ENCODE data around the gene KRT6B. TPM values are rescaled to one million over a fixed set of nuclear protein-coding genes. Genes with fewer than 3 reads are reported as not detected.

Gene KRT6B
- total RNA-seq, 1 experiment from 2014 or later, result not detected

DNA sequence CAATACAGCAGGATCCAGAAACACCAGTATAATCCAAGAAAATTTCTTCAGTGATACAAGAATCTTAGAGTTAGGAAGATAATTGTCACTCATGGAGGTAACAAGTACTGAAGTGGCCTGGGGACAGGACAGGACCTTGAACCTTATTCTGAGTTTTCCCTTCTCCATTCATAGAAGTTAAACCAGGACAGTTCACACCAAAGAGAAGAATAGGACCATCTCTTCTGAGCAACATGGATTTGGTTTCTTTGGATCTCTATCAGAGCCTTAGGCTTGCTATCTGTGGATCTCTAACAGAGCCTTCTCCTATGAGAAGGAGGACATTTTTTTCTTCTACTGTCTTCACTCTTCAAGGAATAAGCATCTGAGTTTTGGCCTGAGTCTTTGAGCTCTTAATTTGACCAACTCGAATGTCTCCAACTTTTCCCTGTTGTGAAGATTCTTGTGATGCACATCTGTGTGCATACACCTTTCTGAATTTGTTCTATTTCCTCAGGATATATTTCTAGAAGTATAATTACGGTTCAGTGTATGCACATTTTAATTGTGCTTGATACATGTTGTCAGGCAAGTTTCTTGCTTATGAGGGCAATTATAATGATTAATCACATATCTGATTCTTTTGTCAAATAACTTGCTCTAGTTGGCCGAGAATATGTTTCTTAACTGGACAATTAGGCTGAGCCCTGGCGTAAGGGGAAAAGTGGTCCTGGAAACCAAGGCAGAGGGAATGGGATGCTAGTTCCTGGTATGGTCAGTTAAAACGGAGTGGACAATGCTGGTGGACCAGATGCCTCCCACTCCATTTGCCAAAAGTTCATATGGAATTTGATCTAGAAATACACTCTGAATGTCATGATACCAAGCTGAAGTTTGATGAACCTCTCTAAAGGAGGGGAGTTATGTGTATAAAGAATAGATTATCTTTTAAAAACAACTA lies 34.5 kb upstream of the KRT6B start:
- ATAC-seq, result no peak
- ChIA-PET POLR2A (no interaction called here), CTCF (no interaction called here)
- peaks cover 13% of the 10 kb centered on the region for H3K27me3 ChIP-seq (ENCODE audit: control insufficient read depth, insufficient read depth, low read length)
- intact Hi-C loops (cut with micrococcal nuclease; ENCODE audit: unreplicated experiment), result no loop called here
- no peaks in the 10 kb centered on the region for H3K4me1 ChIP-seq (ENCODE audit: control insufficient read depth, insufficient read depth, low read length)
- H3K4me3 ChIP-seq (ENCODE audit: low read depth in 2 of 2, low read length in 2 of 2), result no peak overlapping the region
- in situ Hi-C loops (cut with HindIII; ENCODE audit: low pct_unique_long_range_greater_than_20kb, low sequenced_read_pairs), result no loop called here
- H3K9me3 ChIP-seq (ENCODE audit: control insufficient read depth, insufficient read depth, low read depth, low read length), result no peaks in the 10 kb centered on the region
- no peaks in the 10 kb centered on the region for H3K36me3 ChIP-seq (ENCODE audit: control insufficient read depth, insufficient read depth, low read length)
- TF ChIP-seq POLR2AphosphoS5 (IDR thresholded peaks at IDR 0.05; ENCODE audit: low read depth, low read length) (no peak), TCF7L2 (IDR thresholded peaks at IDR 0.05; ENCODE audit: low read depth, low read length) (no peak), CTCF (IDR thresholded peaks at IDR 0.05) (no peak), SIN3A (IDR thresholded peaks at IDR 0.05; ENCODE audit: borderline replicate concordance, insufficient read depth, low read depth, low read length) (no peak)
- TF ChIP-seq, protein P1, sequence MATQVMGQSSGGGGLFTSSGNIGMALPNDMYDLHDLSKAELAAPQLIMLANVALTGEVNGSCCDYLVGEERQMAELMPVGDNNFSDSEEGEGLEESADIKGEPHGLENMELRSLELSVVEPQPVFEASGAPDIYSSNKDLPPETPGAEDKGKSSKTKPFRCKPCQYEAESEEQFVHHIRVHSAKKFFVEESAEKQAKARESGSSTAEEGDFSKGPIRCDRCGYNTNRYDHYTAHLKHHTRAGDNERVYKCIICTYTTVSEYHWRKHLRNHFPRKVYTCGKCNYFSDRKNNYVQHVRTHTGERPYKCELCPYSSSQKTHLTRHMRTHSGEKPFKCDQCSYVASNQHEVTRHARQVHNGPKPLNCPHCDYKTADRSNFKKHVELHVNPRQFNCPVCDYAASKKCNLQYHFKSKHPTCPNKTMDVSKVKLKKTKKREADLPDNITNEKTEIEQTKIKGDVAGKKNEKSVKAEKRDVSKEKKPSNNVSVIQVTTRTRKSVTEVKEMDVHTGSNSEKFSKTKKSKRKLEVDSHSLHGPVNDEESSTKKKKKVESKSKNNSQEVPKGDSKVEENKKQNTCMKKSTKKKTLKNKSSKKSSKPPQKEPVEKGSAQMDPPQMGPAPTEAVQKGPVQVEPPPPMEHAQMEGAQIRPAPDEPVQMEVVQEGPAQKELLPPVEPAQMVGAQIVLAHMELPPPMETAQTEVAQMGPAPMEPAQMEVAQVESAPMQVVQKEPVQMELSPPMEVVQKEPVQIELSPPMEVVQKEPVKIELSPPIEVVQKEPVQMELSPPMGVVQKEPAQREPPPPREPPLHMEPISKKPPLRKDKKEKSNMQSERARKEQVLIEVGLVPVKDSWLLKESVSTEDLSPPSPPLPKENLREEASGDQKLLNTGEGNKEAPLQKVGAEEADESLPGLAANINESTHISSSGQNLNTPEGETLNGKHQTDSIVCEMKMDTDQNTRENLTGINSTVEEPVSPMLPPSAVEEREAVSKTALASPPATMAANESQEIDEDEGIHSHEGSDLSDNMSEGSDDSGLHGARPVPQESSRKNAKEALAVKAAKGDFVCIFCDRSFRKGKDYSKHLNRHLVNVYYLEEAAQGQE (IDR thresholded peaks at IDR 0.05; ENCODE audit: insufficient read depth in 1 of 2, low read depth in 2 of 2, low read length in 1 of 2), result no peak
- no peak for DNase-seq (ENCODE audit: low read depth, low spot score)
- no peak overlapping the region for H3K27ac ChIP-seq (ENCODE audit: low read length)
- no TSS peak for BruUV-seq (replicated peaks)

DNA sequence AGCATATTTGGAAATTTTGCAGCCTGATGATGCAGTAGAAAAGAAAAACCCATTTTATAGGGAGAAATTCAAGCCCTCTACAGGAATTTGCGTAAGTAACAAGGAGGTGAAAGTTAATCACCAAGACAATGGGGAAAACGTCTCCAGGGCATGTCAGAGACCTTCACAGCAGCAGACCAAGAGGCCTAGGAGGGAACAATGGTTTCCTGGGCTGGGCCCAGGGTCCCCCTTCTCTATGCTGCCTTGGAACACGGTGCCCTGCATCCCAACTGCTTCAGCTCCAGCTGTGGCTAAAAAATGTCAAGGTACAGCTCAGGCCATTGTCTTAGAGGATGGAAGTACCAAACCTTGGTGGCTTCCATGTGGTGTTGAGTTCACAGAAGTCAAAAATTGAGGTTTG lies 28.1 kb upstream of the KRT6B start:
- Histone ChIP-seq H3K9me3 (ENCODE audit: control insufficient read depth, insufficient read depth, low read depth, low read length) (no peaks in the 10 kb centered on the region; the same call in 1 of the 2 replicates), H3K4me3 (ENCODE audit: low read depth in 2 of 2, low read length in 2 of 2) (no peak overlapping the region), H3K36me3 (ENCODE audit: control insufficient read depth, insufficient read depth, low read length) (no peaks in the 10 kb centered on the region), H3K27me3 (ENCODE audit: control insufficient read depth, insufficient read depth, low read length) (peaks cover 4% of the 10 kb centered on the region), H3K27ac (ENCODE audit: low read length) (no peak overlapping the region), H3K4me1 (ENCODE audit: control insufficient read depth, insufficient read depth, low read length) (no peaks in the 10 kb centered on the region)
- ATAC-seq, result no peak
- in situ Hi-C loops (cut with HindIII; ENCODE audit: low pct_unique_long_range_greater_than_20kb, low sequenced_read_pairs), result no loop called here
- POLR2A ChIA-PET, result no interaction called here
- TF ChIP-seq, protein P1 (IDR thresholded peaks at IDR 0.05; ENCODE audit: insufficient read depth in 1 of 2, low read depth in 2 of 2, low read length in 1 of 2), result no peak
- TF ChIP-seq SIN3A (IDR thresholded peaks at IDR 0.05; ENCODE audit: borderline replicate concordance, insufficient read depth, low read depth, low read length) (no peak), POLR2AphosphoS5 (IDR thresholded peaks at IDR 0.05; ENCODE audit: low read depth, low read length) (no peak), TCF7L2 (IDR thresholded peaks at IDR 0.05; ENCODE audit: low read depth, low read length) (no peak), CTCF (IDR thresholded peaks at IDR 0.05) (no peak)
- intact Hi-C loops (cut with micrococcal nuclease; ENCODE audit: unreplicated experiment), result no loop called here
- no TSS peak for BruUV-seq (replicated peaks)
- no peak for DNase-seq (ENCODE audit: low read depth, low spot score)
- CTCF ChIA-PET, result no interaction called here

All from Panc1 (cell line).